NCI-H1048 (cell line): ENCODE results near the gene TNS3.

Experiments
- DNase-seq: peaks from one replicate; lab custom pipeline; 2025; lab: John Stamatoyannopoulos, UW

TNS3 gene

DNA sequence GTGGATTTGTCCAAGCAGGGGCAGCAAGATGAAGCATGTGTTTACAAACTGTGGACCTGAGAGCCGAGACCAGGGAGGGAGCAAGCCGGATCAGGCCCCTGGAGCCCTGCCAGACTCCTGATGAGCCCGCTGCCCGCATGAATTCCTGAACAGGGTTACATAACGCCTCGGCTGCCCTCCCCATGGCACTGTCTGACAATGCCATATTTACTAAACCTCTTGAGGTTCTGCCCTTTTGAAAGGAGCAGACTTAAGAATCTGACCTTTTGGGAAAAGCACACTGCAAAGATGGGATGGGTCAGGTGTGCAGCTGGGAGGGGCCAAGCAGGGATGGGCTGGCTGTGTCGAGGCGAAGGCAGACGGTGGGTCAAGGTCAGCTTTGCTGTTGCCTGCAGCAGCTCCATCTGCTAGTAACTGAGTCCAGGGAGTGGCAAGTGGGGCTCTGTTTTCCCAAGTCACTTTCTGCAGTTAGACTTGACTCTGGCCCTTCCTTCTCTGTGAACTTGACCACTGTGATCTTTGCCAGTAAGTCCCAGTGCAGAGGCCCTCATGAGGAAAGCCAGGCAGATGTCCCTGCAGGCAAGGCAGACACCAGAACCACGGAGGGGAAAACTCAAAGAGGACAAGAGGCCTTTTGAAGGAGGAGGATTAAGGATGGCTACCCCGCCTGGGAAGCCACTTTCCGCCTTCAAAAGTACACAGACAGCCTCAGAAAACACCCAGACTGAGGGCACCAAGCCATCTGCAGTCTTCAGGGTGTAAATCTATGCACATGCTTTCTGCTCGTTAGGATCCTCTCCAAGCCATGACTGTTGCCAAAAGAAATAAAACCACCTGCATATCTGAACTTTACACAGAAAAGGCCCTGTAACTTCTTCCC lies 175.8 kb downstream of the TNS3 start:
- DNase-seq: no peak

DNA sequence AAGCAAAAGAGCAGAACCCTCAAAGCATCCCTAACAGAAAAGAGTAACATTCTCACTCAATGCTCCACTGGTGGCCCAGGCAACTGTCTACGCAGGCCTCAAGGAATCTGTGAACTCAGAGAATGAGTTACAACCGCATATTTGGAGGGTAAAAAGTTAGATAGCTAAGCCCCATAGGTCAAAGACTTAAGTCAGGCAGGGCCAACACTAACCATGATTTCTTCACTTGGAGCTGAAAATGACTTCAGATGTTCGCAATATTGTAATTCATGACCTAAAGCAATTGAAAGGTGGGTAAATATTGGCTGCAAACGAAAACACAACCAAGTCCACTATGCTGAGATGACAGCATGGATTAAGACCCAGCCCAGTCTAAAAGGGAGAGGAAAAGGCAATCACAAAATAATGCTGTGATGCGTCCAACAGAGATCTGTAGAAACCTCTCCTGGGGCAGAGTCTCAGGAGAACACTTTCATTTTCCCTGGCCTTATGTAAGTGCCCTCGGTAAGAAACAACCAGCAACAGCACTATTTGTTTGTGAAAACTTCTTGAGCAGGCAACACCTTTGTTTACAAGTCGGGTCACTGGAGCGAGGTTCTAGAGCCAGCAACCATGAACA lies 176.5 kb downstream of the TNS3 start:
- no peak for DNase-seq

DNA sequence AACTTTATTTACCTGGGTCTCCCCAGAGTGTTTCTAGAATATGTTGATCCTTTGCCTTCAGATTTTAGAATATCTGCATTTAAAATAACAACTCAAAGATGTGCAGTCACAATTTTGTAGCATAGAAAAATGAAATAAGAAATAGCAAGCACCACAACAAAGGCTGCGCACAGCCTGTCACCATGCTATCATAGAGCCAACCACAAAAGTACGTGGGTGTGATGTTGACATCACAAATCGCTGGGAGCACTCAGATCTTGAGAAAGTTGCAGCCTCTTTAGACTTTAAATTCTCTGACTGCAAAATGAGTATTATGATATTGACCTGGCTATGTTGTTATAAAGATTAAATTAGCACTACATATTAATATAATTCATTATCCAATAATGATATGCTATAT lies 177.9 kb downstream of the TNS3 start:
- no peak for DNase-seq

DNA sequence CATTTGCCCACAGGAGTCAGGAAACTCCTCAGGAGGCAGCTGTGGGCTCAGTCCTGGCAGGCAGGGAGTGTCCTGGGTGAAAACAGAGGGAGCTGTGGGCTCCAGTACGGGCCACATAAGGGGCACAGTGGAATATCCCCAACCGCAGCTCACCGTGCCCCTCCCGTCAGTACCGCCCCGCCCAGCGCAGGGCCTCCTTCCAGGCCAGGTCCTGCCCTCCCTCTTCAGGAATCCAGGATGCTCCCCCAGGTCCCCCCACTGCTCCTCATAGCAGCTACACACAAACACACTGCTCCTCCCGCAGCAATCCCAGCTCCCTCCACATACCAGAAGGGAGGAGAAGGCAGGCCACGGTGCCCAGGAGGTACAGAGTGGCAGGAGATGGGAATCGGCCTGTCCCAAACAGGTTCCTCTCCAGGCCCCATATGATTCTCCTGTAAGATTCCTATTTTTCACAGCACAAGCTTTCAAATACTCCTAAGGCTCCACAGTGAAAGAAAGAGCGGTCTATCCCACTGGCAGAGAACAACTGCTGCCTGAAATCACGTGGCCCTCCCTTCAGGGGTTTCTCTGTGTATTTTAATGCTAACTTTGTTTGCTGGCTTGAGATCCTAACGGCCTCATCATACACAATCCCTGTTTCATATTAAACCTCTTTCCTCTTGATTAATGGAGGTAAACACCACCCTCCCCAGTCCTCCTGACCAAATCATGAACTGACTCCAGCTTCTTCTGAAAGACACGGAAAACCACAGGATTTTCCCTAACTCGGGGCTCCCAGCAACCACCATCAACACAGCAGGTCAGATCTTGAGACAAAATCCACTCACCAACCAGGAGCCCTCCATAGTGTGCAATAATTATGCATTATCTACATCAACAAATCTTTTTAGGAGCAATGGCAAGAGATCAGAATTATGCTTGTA lies 178.7 kb downstream of the TNS3 start:
- DNase-seq: no peak

DNA sequence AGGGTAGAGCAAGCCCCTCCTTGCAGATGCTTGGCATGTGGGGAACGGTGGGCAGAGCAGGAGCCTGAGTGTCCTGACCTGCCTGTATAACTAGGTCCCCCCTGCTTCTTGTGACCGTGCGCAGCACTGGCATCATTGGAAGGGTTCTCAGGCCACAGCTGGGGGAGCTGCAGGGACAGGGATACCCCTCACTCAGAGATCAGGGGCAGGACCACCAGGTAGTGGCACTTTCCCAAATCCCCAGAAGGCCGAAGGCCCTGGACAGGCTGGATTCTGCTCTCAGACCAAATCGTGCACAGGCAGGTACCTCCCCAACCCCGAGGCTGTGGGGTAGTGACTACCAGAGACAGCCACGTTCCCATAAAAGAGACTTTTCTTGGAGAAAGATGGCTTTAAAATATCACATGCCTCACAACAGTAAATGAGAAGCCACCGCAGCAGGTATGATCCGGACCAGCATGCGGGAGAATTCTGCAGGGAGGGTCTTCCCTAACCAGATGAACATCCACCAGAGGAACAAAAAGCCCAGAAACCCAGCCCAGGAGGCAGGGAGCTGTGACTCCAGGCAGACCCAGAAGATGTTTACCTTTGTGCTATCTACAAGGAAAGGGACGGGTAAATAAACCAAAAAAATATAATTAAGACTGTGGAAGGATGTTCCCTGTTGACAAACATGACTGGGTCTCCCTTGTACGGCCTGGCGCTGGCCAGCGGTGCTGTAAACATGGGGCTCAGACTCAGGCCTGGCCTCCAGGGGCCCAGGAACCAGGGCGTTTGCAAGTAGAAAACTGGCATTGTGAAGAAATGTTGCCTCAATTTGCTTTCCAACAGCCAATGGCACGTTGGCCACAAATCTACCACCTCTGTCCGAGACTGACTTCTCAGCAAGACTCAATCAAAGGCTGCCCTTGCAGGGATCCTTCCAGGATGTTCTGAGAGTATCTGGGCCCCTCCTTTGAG lies 180.0 kb downstream of the TNS3 start:
- no peak for DNase-seq

DNA sequence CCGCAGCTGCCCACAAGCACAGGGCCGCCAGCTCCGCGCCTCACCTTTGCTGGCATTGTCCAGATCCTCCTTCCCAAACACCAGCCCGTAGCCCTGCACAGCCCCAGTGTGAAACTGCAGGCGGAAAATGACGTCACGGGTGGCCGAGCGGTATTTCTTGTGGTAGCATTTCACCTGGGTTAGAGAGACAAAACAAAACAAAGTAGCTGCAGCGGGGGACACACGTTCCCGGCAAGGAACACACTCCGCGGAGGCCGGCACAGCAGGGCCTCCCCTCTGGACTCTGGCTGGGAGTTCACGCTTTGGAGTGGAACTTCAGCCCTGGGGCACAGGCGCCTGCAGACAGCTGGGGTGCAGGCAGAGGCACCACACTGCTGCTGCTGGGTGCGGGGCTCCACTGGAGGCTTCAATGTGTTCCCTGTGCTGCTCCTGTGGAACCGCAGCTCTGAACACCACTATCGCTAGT lies 181.1 kb downstream of the TNS3 start:
- no peak for DNase-seq

DNA sequence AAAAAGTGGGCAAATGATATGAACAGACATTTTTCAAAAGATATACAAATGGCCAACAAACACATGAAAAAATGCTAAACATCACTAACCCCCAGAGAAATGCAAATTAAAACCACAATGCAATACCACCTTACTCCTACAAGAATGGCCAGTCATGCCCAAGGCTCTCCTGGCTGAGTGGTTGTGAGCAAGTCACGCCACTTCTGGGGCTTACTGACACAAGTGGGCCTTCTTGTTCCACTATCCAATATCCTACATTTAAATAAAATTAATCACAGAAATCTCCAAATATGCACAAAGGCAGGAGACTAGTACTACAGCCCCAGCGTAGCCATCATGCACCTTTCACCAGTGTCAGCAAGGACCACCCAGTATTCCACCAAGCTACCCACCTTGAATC lies 181.9 kb downstream of the TNS3 start:
- no peak for DNase-seq

DNA sequence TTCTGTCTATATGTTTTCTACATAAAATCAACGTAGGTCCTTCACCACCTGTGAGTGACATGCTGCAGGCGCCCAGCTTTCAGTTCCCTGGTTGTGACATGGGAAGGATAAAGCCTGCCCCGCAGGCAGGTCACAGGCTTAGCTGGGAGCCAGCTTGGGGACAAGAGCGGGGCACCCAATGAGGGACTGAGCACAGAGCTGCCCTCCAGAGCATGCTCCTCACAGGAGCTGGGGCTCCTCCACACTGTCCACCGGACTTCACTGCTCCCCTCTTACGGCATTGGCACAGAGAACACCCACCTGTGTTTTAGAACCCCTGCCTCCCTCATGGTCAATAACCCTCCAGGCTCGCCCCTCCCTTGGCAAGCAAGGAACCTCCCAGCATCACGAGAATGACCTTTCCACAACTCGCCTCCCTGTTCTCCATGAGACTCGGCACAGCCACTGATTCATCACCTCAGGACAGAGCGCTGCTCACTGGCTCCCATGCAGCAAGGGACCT lies 187.1 kb downstream of the TNS3 start:
- DNase-seq: no peak

DNA sequence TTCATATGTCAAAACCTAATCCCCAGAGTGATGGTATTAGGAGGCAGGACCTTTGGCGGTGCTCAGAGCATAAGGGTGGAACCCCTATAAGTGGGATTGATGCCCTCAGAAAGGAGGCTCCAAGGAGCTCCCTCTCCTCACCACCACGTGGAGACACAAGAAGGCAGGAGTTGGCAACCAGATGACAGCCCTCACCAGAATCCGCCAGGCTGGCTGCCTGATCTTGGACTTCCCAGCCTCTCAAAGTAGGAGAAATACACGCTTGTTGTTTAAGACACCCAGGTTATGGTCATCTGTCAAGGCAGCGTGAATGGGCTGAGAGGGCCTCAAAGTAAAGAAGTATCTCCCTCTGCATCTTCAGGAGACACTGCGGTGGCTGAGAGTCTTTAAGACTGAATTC lies 187.7 kb downstream of the TNS3 start:
- no peak for DNase-seq

DNA sequence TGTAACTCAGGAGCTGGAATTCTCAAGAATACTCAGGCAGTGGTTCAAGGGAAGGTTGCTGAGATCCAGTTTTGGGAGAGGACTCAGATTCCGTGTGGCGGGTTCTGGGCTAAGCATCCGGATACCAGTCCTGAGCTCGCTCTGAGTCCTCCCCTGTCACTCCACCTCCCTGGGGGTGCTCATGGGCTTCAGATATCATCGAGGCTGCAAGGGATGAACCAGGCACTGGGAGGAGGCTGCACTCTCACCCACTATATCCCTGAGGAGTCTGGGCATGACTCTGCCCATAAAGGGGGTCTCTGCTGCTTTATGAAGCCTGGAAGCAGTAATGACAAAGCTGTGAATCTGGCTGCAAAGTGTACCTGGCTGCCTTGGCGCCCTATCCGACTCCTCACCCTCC lies 188.5 kb downstream of the TNS3 start:
- no peak for DNase-seq

DNA sequence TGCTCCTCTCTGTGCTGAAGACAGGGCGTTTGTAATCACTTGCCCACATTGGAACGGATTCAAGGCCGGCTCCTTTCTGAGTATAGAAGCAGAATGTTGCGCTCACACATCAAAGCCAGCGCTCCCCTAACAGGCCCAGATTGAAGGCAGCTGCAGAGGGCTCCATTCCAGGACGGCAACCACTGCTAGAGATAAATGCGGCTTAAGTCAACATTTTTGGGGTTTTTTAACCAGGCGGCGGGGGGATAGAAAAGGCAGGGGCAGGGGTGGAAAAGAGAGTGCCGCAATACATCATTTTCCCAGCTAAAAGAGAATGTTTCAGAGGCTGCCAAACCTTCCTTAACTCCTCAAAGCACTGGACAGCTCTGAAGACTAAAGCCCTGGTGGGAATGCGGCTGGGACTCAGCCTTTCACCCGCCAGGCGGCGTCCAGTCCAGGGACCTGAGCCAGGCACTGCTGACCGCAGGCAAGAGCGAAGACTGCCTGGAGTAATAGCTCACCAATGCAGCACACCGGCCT lies 189.6 kb downstream of the TNS3 start:
- no peak for DNase-seq

DNA sequence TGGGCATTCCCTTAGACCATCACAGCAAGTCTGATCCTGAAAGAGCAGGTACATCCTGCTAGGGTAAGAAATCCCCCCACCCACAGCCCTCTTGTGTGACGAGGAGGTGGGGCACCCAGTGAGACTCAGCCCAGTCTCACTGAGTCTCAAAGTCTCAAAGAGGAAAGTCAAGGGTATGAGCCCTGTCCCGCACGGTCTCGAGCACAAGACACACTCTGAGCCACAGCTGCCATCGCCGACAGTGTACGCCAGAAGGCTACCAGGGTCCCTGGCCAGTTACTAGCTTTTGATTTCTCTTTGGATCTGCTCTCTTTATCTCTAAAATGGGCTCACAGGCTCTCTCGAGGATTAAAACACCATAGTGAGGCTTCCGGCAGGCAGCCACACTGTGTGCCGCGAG lies 190.2 kb downstream of the TNS3 start:
- no peak for DNase-seq

DNA sequence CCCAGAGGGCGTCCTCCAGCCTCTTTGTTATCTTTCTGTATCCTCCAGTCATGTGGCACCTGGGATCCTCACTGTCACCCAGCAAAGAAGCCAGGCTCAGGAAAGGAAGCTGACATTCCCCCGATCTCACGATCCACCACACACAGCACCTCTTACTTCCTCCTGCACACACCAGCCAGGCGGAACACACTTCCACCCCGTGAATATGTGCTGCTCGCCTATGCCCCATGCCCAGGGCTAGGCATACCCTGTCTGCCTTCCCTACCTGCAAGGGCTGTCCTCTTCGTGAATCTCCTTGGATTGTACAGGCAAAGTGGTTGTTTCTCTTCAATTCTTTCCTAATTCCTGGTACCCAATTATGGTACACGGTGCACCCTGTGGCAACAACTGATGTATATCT lies 191.0 kb downstream of the TNS3 start:
- no peak for DNase-seq

DNA sequence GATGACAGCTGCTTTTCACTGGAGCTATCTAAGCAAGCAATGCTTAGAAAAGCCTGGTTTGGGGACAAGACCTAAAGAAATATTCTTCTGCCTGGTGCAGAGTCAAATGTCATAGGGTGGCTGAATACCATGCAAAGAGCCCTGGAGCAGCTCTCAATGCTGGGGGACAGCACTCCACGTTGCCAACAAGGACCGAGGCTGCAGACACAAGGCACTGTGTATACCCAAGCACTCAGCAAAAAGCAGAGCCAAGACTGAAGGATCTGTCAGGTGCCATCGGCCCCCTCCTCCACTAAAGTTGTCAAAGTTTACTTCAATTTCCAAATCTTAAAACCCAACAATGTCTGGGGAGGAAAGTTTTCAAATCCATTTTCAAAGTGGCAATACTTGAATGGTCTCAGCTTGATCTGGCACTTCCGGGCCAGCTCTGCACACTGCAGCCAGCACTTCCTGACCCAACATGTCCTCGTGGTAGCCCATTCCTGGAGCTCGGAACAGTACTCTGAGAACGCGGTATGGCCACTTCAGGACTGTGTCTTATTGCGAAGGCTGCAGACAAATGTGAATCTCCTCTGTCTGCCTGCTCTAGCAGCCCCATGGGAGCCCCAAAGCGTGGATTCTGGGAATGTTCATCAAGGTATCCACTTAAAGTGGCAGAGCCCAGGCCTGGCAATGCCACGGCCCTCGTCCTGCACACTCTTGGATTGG lies 191.8 kb downstream of the TNS3 start:
- no peak for DNase-seq

DNA sequence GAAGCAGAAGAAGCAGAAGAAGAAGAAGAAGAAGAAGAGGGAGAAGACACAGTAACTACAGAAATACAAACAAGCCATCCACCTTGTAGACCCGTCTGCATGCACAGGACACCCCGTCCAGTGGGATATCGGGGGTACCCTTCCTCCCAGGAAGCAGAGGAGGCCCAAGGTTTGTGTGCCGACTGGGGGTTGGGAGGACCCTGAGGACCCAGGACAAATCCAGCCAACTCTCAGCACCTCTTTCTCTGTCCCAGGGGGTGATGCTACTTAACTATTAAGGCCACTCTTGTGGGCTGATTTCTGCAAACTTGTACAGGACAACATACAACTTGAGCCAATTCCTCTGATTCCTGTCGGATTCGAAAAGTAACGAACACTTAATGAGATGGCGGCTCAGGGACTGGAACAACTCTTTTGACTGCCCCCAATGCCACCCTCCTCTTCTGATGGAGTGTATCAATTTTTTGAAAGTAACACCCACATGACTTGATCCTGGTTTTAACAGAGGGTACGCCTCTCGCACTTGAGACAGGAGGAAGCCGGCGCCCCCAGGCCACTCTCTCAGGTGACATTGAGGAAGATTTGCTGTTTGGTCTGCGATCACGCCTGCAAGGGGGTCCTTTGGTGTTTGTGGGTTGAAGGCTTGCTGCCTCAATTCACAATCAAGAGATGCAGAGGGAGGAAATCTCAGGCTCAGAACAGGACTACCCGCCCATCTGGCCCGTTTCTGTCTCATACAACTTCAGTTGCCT lies 192.6 kb downstream of the TNS3 start:
- DNase-seq: no peak

DNA sequence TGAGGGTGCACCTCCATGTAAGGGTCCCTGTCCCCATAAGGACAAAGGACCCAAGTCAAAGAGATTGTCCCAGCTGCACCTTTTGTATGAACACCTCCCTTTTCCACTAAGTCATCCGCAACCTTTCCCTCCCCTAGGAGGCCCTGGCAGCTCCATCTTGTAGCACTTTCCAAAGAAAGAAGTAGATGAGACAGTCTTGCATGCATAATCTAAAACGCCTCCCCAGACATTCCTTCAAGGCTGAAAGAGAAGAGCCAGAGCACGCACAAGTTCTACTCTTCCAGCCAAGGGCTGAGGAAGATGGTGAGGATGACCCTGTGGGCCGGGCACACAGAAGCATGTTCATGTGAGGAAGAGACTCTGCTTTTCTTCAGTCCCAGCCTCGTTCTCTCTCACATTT lies 194.4 kb downstream of the TNS3 start:
- DNase-seq: no peak

DNA sequence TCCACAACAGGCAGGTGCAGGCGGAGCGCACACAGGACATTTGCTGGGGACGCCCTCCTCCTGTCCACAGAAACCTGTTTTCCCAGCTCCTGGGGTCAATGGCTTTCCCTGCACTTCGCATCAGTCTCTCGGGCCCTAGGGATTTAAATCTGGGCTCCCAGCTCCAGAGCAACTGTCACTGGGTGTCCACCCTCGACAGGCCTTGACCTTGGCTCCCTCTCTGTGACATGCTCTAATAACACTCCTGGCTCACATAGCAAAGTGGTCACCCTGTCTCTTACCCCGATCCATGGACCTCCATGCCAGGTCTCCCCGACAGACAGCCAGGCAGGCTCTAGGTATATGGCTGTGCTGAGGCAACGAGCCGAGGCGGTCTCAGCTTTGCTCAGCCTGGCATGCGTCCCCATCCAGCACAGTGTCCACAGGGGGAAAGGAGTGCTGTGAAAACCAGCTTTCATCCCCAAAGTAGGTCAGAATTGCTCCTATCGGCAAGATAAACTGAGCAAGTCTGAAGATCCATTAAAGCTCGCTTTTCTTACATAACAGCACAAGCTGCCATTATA lies 195.6 kb downstream of the TNS3 start:
- no peak for DNase-seq

DNA sequence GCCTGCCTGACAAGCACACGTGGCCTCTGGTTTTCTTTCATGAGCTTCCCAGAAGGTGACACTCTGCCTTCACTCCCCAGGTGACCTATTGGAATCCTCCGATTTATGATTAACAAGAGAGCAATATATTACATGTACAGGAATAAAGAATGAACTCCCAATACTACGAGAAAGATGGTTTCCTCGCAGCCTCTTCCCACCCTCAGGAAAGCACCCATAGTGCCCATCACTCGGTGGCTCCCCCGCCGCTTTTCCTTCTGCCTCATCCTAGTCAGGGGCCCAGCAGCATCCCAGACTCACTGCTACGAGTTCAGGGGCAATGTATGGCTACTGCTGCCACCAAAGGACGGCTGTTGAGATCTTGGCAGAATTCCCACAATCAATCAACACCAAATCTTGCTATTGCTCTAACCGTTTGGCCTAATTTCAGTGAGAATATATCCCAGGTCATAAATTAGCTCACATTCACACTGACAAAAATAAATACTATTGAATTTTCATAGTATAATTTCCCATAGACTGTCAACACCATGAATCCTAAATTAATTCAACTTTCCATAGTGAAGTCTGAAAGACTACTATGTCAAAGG lies 196.3 kb downstream of the TNS3 start:
- DNase-seq: no peak
